Activated T-cell treated with anti-CD3 and anti-CD28 coated beads for 24 hours (primary cell): ENCODE data around the gene MSLN.
"Not testable (repeated sequence)": the region's sequence is repeated elsewhere in the genome, so short reads cannot be mapped to it uniquely, and the experiment has no call there.

Experiments
- DNase-seq: peaks from one replicate; pipeline ENCODE4 v3.0.0-alpha.2; 2020; ENCODE audit warnings: low read depth

Gene MSLN

GRCh38 chr16:760065-760464 lies 469 bp upstream of the MSLN start:
- DNase-seq, result no peak

- no peak for DNase-seq
Observed at GRCh38 chr16:761625-762513, 1.3 kb downstream of the MSLN start.

DNA sequence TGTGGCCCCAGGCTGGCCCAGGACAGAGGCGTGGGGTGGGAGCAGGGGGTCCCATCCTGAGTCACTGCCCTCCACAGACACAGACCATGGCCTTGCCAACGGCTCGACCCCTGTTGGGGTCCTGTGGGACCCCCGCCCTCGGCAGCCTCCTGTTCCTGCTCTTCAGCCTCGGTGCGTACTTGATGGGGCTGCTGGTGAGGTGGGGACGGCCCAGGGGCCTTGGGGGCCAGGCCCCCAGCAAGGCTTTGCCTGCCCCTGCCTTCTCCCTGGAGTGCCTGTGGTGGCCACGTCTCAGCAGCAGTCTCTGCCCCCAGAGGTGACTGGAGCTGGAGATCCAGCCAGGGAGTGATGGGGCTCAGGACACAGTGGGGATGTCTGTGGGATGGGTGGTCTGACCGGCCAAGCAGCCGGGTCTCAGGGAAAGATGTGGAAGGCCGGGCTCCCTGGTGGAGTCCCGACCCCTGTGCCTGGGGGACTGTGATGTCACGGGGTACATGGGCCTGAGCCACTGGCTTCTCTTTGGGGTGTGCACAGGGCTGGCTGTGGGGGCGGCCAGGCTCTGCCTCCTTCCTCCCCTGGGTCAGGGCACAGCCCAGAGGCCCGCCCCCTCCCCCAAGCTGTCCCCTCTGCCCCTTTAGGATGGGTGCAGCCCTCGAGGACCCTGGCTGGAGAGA lies 2.2 kb downstream of the MSLN start:
- no peak for DNase-seq

GRCh38 chr16:763369-764183 lies 3.0 kb downstream of the MSLN start:
- DNase-seq, result no peak

GRCh38 chr16:764184-764750 lies 3.7 kb downstream of the MSLN start:
- DNase-seq, result no peak

- no peak for DNase-seq
Observed at GRCh38 chr16:764848-765487, 4.4 kb downstream of the MSLN start.

DNA sequence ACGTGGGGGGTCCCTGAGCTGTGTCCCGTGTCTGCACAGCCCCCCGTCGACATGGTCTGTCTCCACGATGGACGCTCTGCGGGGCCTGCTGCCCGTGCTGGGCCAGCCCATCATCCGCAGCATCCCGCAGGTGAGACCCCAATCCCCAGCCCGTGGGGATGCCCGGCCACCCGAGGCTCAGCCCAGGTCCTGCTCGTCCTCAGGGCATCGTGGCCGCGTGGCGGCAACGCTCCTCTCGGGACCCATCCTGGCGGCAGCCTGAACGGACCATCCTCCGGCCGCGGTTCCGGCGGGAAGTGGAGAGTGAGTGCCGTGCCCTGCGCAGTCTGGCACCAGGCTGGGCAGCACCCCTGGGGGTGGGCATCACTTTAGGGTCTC lies 4.9 kb downstream of the MSLN start:
- DNase-seq, result no peak

DNA sequence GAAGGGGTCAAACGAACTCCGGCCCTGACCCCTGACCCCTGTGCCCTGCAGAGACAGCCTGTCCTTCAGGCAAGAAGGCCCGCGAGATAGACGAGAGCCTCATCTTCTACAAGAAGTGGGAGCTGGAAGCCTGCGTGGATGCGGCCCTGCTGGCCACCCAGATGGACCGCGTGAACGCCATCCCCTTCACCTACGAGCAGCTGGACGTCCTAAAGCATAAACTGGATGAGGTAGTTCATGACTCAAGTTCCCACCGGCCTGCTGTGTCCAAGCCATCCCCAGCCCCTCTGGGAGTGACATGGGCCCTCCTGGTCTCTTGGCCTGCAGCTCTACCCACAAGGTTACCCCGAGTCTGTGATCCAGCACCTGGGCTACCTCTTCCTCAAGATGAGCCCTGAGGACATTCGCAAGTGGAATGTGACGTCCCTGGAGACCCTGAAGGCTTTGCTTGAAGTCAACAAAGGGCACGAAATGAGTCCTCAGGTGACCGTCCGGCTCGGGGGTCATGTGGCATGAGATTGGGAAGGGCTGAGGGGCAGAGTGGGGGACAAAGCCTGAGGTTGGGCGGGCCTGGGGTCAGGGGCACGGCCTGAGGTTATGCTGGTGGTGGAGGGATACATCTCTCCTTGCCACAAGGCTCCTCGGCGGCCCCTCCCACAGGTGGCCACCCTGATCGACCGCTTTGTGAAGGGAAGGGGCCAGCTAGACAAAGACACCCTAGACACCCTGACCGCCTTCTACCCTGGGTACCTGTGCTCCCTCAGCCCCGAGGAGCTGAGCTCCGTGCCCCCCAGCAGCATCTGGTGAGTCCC lies 5.7 kb downstream of the MSLN start:
- DNase-seq, result no peak

DNA sequence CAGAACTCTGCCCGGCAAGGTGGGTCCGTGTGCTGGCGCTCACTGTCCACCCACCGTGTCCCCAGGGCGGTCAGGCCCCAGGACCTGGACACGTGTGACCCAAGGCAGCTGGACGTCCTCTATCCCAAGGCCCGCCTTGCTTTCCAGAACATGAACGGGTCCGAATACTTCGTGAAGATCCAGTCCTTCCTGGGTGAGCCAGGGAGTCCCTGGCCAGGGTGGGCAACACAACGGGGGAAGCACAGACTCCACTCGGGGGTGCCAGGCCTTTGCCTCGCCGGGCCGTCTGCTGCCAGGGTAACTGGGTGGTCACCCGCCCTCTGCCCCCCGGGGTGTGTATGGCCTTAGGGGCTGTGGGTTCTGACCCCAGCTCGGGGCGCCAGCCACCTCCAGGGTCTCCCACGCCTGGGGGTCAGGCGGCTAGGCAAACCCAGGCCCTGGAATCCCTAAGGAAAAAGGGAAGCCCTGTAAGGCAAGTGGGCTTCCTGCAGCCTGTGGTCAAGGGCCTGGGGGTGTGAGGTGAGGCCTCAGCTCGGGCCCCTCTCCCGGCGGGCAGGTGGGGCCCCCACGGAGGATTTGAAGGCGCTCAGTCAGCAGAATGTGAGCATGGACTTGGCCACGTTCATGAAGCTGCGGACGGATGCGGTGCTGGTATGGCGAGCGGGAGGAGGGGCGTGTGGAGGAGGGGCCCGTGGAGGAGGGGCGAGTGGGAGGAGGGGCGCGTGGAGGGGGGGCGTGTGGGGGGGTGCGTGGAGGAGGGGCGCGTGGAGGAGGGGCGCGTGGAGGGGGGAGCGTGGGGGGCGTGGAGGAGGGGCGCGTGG lies 6.5 kb downstream of the MSLN start:
- DNase-seq, result no peak

DNA sequence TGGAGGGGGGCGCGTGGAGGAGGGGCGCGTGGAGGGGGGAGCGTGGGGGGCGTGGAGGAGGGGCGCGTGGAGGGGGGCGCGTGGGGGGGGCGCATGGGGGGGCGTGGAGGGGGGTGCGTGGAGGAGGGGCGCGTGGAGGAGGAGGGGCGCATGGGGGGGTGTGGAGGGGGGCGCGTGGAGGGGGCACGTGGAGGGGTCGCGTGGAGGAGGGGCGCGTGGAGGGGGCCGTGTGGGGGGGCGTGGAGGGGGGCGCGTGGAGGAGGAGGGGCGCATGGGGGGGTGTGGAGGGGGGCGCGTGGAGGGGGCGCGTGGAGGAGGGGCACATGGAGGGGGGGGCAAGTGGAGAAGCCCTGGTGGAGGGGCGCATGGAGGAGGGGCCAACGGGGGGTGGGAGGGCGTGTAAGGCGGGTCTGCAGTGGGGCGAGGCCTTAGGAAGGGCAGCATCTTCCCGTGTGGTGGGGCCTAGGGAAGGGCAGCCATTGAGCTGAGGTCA lies 7.3 kb downstream of the MSLN start:
- DNase-seq, result no peak

DNA sequence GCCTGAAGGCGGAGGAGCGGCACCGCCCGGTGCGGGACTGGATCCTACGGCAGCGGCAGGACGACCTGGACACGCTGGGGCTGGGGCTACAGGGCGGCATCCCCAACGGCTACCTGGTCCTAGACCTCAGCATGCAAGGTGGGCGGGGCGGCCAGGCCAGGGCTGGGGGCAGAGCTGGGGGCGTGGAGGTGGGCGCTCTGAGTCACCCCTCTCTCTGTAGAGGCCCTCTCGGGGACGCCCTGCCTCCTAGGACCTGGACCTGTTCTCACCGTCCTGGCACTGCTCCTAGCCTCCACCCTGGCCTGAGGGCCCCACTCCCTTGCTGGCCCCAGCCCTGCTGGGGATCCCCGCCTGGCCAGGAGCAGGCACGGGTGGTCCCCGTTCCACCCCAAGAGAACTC lies 7.9 kb downstream of the MSLN start:
- no peak for DNase-seq

DNA sequence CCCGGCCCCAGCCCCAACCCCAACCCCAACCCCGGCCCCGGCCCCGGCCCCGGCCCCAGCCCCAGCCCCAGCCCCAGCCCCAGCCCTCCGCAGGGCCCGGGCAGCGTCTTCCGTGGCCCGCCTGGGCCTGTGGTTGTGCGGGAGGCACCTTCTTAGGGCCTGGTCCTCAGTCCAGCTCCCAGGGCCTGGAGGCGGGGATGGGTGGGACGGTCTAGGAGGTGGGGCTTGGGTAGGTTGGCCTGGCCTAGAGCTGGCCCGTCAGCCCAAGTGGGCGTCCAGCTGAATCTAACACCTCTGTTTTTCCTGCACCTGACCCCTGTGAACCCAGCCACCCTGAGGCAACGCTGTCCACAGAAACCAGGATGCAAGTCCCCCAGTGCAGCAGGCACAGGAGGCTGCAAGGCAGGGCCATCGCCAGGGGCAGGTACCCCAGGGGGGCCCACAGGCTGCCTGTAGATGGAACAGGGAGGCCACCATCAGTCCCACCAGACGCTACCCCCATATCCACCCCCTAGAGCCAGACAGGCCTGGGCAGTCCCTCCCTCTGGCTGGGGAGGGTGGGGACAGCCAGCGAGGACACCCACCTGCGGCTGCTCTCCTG lies 8.8 kb downstream of the MSLN start:
- DNase-seq, result no peak

GRCh38 chr16:769934-770333 lies 9.4 kb downstream of the MSLN start:
- no peak for DNase-seq

- DNase-seq, result no peak
Observed at GRCh38 chr16:770411-770810, 9.9 kb downstream of the MSLN start.

DNA sequence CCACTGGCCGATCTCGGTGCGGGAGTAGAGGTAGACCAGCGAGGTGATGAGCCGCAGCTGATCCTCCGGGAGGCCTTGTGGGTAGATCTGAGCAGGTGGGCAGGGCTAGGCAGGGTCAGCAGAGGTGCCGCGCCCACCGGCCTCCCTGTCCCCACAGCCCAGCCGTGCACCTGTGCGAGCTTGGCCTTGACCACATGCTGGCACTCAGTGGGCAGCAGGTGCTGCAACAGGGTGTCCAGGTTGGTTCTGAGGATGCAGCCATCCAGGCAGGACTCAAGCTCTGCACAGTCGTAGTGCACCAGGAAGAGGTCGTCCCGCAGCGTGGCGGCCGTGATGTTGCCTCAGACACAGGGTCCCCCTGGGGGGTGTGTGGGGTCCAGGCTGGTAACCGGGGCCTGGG lies 12.4 kb downstream of the MSLN start:
- no peak for DNase-seq

DNA sequence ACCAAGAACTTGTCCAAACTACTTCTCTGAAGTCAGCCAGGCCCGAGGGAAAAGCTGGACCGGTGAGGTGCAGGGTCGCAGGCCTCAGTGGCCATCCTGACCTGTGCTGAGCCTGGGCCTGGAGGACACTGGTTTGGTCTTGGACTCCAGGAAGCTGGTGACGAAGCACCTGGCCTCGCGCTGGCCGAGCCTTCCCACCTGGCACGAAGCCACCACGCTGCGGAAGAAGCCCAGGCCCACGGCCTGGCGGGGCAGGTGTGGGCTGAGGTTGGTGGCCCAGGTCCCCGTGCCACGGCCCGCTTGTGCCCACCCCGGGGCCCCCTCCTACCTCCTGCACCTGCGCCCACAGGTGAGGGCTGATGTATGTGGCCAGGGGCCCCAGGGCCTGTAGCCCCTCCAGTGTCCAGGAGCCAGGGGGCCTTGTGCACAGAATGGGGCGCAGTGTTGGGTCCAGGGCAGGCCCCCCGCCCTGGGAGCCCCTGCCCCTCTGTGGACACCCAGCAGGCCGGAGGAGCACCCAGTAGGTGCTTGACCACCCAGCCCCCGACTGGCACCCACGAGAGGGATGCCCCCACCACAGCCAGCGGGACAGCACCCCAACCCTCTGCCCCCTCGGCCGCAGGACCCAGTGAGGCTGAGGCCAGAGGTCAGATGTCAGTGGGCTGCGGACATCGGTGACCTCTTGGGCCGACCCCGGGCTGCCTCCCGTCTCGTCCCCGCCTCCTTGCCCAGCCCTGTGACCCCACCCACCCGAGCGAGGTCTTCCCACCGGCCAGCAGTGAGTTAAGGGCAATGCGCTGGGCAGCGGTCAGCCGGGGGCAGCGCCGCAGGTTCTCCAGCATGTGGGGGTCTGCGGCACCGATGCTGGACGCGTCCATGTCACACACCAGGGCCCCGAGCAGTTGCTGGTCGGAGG lies 13.8 kb downstream of the MSLN start:
- DNase-seq, result no peak

DNA sequence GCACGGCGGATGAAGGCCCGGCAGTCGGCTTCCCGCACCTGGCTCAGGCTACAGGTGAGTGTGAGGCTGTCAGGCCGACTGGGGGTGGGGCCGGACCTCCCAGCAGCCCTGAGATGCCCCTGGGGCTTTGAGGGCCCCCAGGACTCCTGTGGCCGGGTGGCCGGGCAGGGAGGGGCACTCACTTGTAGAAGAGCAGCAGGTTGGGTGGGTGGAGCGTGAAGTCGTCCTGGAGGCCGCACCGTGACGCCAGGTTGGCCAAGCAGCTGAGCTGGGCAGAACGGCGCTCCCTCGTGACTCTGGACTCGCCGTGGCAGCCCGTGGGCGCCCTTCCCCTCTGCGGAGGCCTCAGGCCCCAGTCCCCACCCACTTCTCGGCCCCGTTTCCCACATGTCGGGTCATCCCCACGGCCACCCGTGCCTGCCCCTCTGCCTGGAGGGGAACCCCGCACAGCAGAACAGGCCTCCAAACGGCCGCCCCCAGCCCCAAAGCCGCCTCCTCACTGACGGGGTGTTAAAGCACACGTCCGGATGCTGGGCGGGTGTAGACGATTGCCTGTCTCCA lies 14.8 kb downstream of the MSLN start:
- no peak for DNase-seq

- DNase-seq, result not testable (repeated sequence)
Observed at GRCh38 chr16:776298-776697, 15.8 kb downstream of the MSLN start.
